Caco-2 (cell line): Measurements from ENCODE around the gene MARS1. TPM values are rescaled to one million over a fixed set of nuclear protein-coding genes. Genes with fewer than 3 reads are reported as not detected.

ENCODE experiments used
- BruUV-seq: library from RNA; stranded (reverse); fragments of 400-500 nt; replicated peaks from 2 replicates; lab custom pipeline; 2021; lab: Mats Ljungman, UMichigan
- CTCF ChIA-PET: fragments of 300-600 bp; sonication (Branson Sonifier 250); formaldehyde crosslinking; loops from one replicate; lab custom pipeline; 2022; ENCODE audit warnings: antibody characterized with exemption; lab: Charles Lee
- POLR2A ChIA-PET: fragments of 300-600 bp; sonication (Branson Sonifier 250); formaldehyde crosslinking; loops from one replicate; lab custom pipeline; 2022; ENCODE audit warnings: antibody characterized with exemption; lab: Charles Lee
- DNase-seq, 2 experiments: peaks; one replicate each; pipeline versions ENCODE4 v3.0.0 to v3.0.0-alpha.2; 2020 to 2022
- H3K27me3 ChIP-seq: replicated peaks from 2 replicates; pipeline ENCODE4 v1.6.0; 2011; ENCODE audit warnings: low read length; ENCODE audit not compliant: control insufficient read depth, insufficient read depth
- H3K36me3 ChIP-seq: 2 replicates; pipeline ENCODE4 v1.5.1; 2011; ENCODE audit warnings: low read length; ENCODE audit not compliant: control insufficient read depth, insufficient read depth
- H3K4me1 ChIP-seq: fragments of 250-450 bp; sonication (Bioruptor Pico); 2 replicates; pipeline ENCODE4 v1.5.1; 2020; ENCODE audit warnings: mild to moderate bottlenecking
- H3K4me3 ChIP-seq: 2 replicates; pipeline ENCODE4 v1.5.1; 2011; ENCODE audit warnings: low read depth, mild to moderate bottlenecking, control low read depth, low read length
- H3K9me3 ChIP-seq: fragments of 250-450 bp; sonication (Bioruptor Pico); 2 replicates; pipeline ENCODE4 v1.5.1; 2020; ENCODE audit warnings: mild to moderate bottlenecking, moderate library complexity
- H3K27ac Mint-ChIP-seq: one replicate; pipeline ENCODE4 v1.8.0; 2022; ENCODE audit warnings: mixed read lengths; ENCODE audit not compliant: unreplicated experiment
- H3K27me3 Mint-ChIP-seq: one replicate; pipeline ENCODE4 v1.8.0; 2022; ENCODE audit warnings: mixed read lengths; ENCODE audit not compliant: insufficient read depth, unreplicated experiment
- H3K36me3 Mint-ChIP-seq: one replicate; pipeline ENCODE4 v1.8.0; 2022; ENCODE audit warnings: mild to moderate bottlenecking, mixed read lengths; ENCODE audit not compliant: insufficient read depth, unreplicated experiment
- H3K4me1 Mint-ChIP-seq: one replicate; pipeline ENCODE4 v1.8.0; 2022; ENCODE audit warnings: low read depth, mixed read lengths; ENCODE audit not compliant: unreplicated experiment
- H3K4me3 Mint-ChIP-seq: one replicate; pipeline ENCODE4 v1.8.0; 2022; ENCODE audit warnings: mild to moderate bottlenecking, moderate library complexity, mixed read lengths; ENCODE audit not compliant: unreplicated experiment
- H3K9me3 Mint-ChIP-seq: one replicate; pipeline ENCODE4 v1.8.0; 2022; ENCODE audit warnings: mixed read lengths; ENCODE audit not compliant: unreplicated experiment
- CTCF ChIP-seq, 2 experiments: fragments of 200-600 bp in 1 of 2; IDR thresholded peaks; 1 replicate in 1 of 2; 2 replicates in 1 of 2; pipeline versions ENCODE4 v1.5.1 to v1.8.0; 2011 to 2022; ENCODE audit warnings: antibody characterized with exemption in 1 of 2, control low read depth in 1 of 2, inconsistent platforms in 1 of 2, low read depth in 1 of 2, low read length in 1 of 2, mild to moderate bottlenecking in 1 of 2, moderate library complexity in 1 of 2; ENCODE audit not compliant: insufficient read depth in 1 of 2, severe bottlenecking in 1 of 2, unreplicated experiment in 1 of 2
- intact Hi-C: fragments of 100-400 bp; cut with micrococcal nuclease; formaldehyde crosslinking; loops from one replicate; pipeline ENCODE4 v1.10.0; 2022; ENCODE audit not compliant: unreplicated experiment
- total RNA-seq: library from RNA; stranded (reverse); gene quantifications from 2 replicates; pipeline ENCODE4 v1.2.3, GENCODE V29; 2022

The MARS1 gene
- total RNA-seq, 1 experiment from 2014 or later = 583 TPM

- H3K36me3 ChIP-seq = no peaks in the 10 kb centered on the region
- H3K36me3 Mint-ChIP-seq = no peaks in the 10 kb centered on the region
- H3K4me1 Mint-ChIP-seq = peaks cover 6% of the 10 kb centered on the region
- no peak for DNase-seq
- H3K4me3 ChIP-seq = no peak overlapping the region
- intact Hi-C loops = no loop called here
- H3K27me3 Mint-ChIP-seq = no peaks in the 10 kb centered on the region
- no peaks in the 10 kb centered on the region for H3K9me3 Mint-ChIP-seq
- no peaks in the 10 kb centered on the region for H3K27me3 ChIP-seq
- H3K4me1 ChIP-seq = peaks cover 28% of the 10 kb centered on the region
- no peak for TF ChIP-seq CTCF (IDR thresholded peaks at IDR 0.05; ENCODE audit: insufficient read depth in 1 of 2, low read depth in 1 of 2, low read length in 1 of 2, severe bottlenecking in 1 of 2, unreplicated experiment in 1 of 2)
- H3K27ac Mint-ChIP-seq = no peak overlapping the region
- CTCF ChIA-PET = no interaction called here
- BruUV-seq = no TSS peak
- H3K9me3 ChIP-seq = no peaks in the 10 kb centered on the region
- H3K4me3 Mint-ChIP-seq = no peak overlapping the region
- POLR2A ChIA-PET = no interaction called here
Measured at GRCh38 chr12:57450057-57450456, 37.8 kb upstream of the MARS1 start.

- Histone ChIP-seq H3K4me1 (peaks cover 35% of the 10 kb centered on the region), H3K27me3 (no peaks in the 10 kb centered on the region), H3K9me3 (no peaks in the 10 kb centered on the region), H3K4me3 (no peak overlapping the region), H3K36me3 (no peaks in the 10 kb centered on the region)
- H3K27me3 Mint-ChIP-seq = no peaks in the 10 kb centered on the region
- no peaks in the 10 kb centered on the region for H3K9me3 Mint-ChIP-seq
- BruUV-seq = no TSS peak
- peaks cover 16% of the 10 kb centered on the region for H3K4me1 Mint-ChIP-seq
- no peak overlapping the region for H3K4me3 Mint-ChIP-seq
- CTCF ChIA-PET = interaction anchor here (1.0 to 4.5 kb wide), 5 partner anchors 14 to 208 kb away, joined by 3 to 138 read pairs (median 7); no protein-coding TSS in a partner anchor
- peaks cover 7% of the 10 kb centered on the region for H3K36me3 Mint-ChIP-seq
- POLR2A ChIA-PET = no interaction called here
- no peak for DNase-seq
- no peak overlapping the region for H3K27ac Mint-ChIP-seq
- no peak for TF ChIP-seq CTCF (IDR thresholded peaks at IDR 0.05; ENCODE audit: insufficient read depth in 1 of 2, low read depth in 1 of 2, low read length in 1 of 2, severe bottlenecking in 1 of 2, unreplicated experiment in 1 of 2)
- intact Hi-C loops = no loop called here
Measured at GRCh38 chr12:57451233-57451778, 36.6 kb upstream of the MARS1 start.

GRCh38 chr12:57452181-57452936 is 35.5 kb upstream of the MARS1 start:
- H3K36me3 Mint-ChIP-seq = peaks cover 7% of the 10 kb centered on the region
- intact Hi-C loops = no loop called here
- H3K4me3 ChIP-seq = no peak overlapping the region
- H3K9me3 Mint-ChIP-seq = no peaks in the 10 kb centered on the region
- TF ChIP-seq CTCF (IDR thresholded peaks at IDR 0.05; ENCODE audit: insufficient read depth in 1 of 2, low read depth in 1 of 2, low read length in 1 of 2, severe bottlenecking in 1 of 2, unreplicated experiment in 1 of 2) = no peak
- H3K4me1 Mint-ChIP-seq = peaks cover 22% of the 10 kb centered on the region
- no peaks in the 10 kb centered on the region for H3K36me3 ChIP-seq
- H3K4me3 Mint-ChIP-seq = no peak overlapping the region
- no peaks in the 10 kb centered on the region for H3K9me3 ChIP-seq
- no peak overlapping the region for H3K27ac Mint-ChIP-seq
- peaks cover 35% of the 10 kb centered on the region for H3K4me1 ChIP-seq
- BruUV-seq = no TSS peak
- no peaks in the 10 kb centered on the region for H3K27me3 ChIP-seq
- no peak for DNase-seq
- ChIA-PET POLR2A (interaction anchor here (0.5 to 1.3 kb wide), 3 partner anchors 22 to 209 kb away, joined by 3 to 6 read pairs (median 4); no protein-coding TSS in a partner anchor), CTCF (interaction anchor here (0.5 to 4.5 kb wide), 26 partner anchors 9 to 1623 kb away, joined by 3 to 138 read pairs (median 4); partner anchors contain the start of genes DNAJC14 and INHBC)
- H3K27me3 Mint-ChIP-seq = no peaks in the 10 kb centered on the region
